Gastroesophageal sphincter (tissue), 3 donors: Measurements from ENCODE around the gene SYNPO.

ENCODE experiments used
- EP300 ChIP-seq: sonication (generic); formaldehyde crosslinking; IDR thresholded peaks from one replicate; pipeline ENCODE4 v1.6.1; 2017; ENCODE audit warnings: antibody characterized with exemption, mild to moderate bottlenecking
- POLR2A ChIP-seq, 2 donors: fragments of 450-650 bp; IDR thresholded peaks; one replicate each; pipeline ENCODE4 v1.6.1; 2017; ENCODE audit warnings: antibody characterized with exemption in 2 of 2, mild to moderate bottlenecking in 2 of 2, moderate library complexity in 1 of 2
- POLR2AphosphoS5 ChIP-seq: sonication (generic); formaldehyde crosslinking; IDR thresholded peaks from one replicate; pipeline ENCODE4 v1.6.1; 2017; ENCODE audit warnings: antibody characterized with exemption
- TF ChIP-seq, protein P1 (sequence below), 4 experiments: fragments of 200-600 bp in 2 of 4; fragments of 450-650 bp in 2 of 4; sonication (generic) in 1 of 4; IDR thresholded peaks; one replicate each; pipeline ENCODE4 v1.5.1; 2017 to 2019; ENCODE audit warnings: antibody characterized with exemption in 4 of 4, mild to moderate bottlenecking in 2 of 4, moderate library complexity in 2 of 4

DNA sequence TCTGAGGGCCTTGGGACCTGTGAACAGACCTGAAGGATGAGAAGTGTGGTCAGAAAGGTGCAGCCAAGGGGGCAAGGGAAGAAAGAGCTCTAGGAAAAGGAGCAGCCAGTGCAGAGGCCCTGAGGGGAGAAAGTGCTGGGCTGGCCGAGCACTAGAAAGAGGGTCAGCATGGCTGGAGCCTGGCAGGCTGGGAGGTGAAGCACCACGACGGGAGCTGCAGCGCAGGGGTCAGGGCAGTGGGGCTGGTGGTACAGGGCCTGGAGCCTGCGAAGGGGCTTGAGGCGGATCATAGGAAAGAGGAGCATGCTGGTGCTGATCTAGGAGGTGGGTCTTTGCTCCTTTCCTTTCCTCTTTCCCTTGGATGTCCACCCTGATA lies 9.1 kb upstream of the SYNPO start:
- TF ChIP-seq EP300 (no peak), POLR2AphosphoS5 (no peak), POLR2A (IDR thresholded peaks at IDR 0.05) (no peak)
- TF ChIP-seq, protein P1, sequence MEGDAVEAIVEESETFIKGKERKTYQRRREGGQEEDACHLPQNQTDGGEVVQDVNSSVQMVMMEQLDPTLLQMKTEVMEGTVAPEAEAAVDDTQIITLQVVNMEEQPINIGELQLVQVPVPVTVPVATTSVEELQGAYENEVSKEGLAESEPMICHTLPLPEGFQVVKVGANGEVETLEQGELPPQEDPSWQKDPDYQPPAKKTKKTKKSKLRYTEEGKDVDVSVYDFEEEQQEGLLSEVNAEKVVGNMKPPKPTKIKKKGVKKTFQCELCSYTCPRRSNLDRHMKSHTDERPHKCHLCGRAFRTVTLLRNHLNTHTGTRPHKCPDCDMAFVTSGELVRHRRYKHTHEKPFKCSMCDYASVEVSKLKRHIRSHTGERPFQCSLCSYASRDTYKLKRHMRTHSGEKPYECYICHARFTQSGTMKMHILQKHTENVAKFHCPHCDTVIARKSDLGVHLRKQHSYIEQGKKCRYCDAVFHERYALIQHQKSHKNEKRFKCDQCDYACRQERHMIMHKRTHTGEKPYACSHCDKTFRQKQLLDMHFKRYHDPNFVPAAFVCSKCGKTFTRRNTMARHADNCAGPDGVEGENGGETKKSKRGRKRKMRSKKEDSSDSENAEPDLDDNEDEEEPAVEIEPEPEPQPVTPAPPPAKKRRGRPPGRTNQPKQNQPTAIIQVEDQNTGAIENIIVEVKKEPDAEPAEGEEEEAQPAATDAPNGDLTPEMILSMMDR (IDR thresholded peaks at IDR 0.05) = no peak
